Sigmoid colon (tissue), 7 donors: Measurements from ENCODE around the gene PPL. TPM values are rescaled to one million over a fixed set of nuclear protein-coding genes. Genes with fewer than 3 reads are reported as not detected.

Experiments
- DNase-seq: peaks from one replicate; pipeline ENCODE4 v3.0.0-alpha.2; 2019
- H3K27ac ChIP-seq, 4 donors: fragments of 200-600 bp; sonication (generic); one replicate each; pipeline ENCODE4 v1.5.1; 2016 to 2019; ENCODE audit warnings: mild to moderate bottlenecking in 1 of 4
- H3K27me3 ChIP-seq, 3 donors: fragments of 200-600 bp; sonication (generic); one replicate each; pipeline ENCODE4 v1.5.1; 2019; ENCODE audit warnings: mild to moderate bottlenecking in 1 of 3
- H3K36me3 ChIP-seq, 4 donors: fragments of 200-600 bp; sonication (generic); one replicate each; pipeline ENCODE4 v1.5.1; 2016 to 2019
- H3K4me1 ChIP-seq, 4 donors: fragments of 200-600 bp; sonication (generic); one replicate each; pipeline ENCODE4 v1.5.1; 2017 to 2019
- H3K4me3 ChIP-seq, 4 donors: fragments of 200-600 bp; sonication (generic); one replicate each; pipeline ENCODE4 v1.5.1; 2017 to 2019; ENCODE audit warnings: mild to moderate bottlenecking in 2 of 4, moderate library complexity in 1 of 4
- H3K9me3 ChIP-seq, 4 donors: fragments of 200-600 bp in 3 of 4; sonication (generic) in 3 of 4; one replicate each; pipeline versions ENCODE4 v1.5.1 to v1.6.1; 2013 to 2019
- EP300 ChIP-seq, 4 donors: sonication (generic); formaldehyde crosslinking; IDR thresholded peaks; one replicate each; pipeline ENCODE4 v1.6.1; 2017; ENCODE audit warnings: antibody characterized with exemption in 4 of 4
- POLR2A ChIP-seq, 2 donors: fragments of 450-650 bp; IDR thresholded peaks; one replicate each; pipeline ENCODE4 v1.6.1; 2016; ENCODE audit warnings: antibody characterized with exemption in 2 of 2, mild to moderate bottlenecking in 2 of 2, moderate library complexity in 2 of 2
- POLR2AphosphoS5 ChIP-seq, 4 donors: sonication (generic); formaldehyde crosslinking; IDR thresholded peaks; one replicate each; pipeline ENCODE4 v1.6.1; 2017; ENCODE audit warnings: antibody characterized with exemption in 4 of 4
- WGBS, 2 donors: extraction: QIAGEN DNeasy Blood & Tissue Kit; methylation state at CpG; one replicate each; pipeline ENCODE4 v1.1.7; 2013; 5-methylcytosine and 5-hydroxymethylcytosine counted together
- intact Hi-C: fragments of 100-400 bp; cut with DNase I; formaldehyde crosslinking; loops from one replicate; pipeline ENCODE4 v1.15.1; 2023
- polyA plus RNA-seq, 3 donors: library from polyadenylated mRNA; stranded (reverse); fragments of 200-250 nt; gene quantifications; one replicate each; pipeline ENCODE4 v1.2.3, GENCODE V29; 2013
- total RNA-seq, 4 donors: library from RNA; depleted of rRNA; stranded (reverse); fragments of >200 nt; gene quantifications; one replicate each; pipeline ENCODE4 v1.1.0, GENCODE V29; 2016
- TF ChIP-seq, protein P1 (sequence below), 4 experiments: fragments of 450-650 bp in 3 of 4; fragments of 200-600 bp in 1 of 4; IDR thresholded peaks; one replicate each; pipeline ENCODE4 v1.5.1; 2016 to 2019; ENCODE audit warnings: antibody characterized with exemption in 4 of 4, mild to moderate bottlenecking in 3 of 4, moderate library complexity in 2 of 4
- donor health status: healthy with polysubstance abuse.
- donor health status: Bipolar disorder and iron deficiency.
- donor health status: healthy.

Gene PPL
- total and polyA plus RNA-seq, 7 donors: 4.6 to 42.9 (median 27.0) TPM

GRCh38 chr16:4909825-4910224 is 27.1 kb downstream of the PPL start:
- TF ChIP-seq, protein P1, sequence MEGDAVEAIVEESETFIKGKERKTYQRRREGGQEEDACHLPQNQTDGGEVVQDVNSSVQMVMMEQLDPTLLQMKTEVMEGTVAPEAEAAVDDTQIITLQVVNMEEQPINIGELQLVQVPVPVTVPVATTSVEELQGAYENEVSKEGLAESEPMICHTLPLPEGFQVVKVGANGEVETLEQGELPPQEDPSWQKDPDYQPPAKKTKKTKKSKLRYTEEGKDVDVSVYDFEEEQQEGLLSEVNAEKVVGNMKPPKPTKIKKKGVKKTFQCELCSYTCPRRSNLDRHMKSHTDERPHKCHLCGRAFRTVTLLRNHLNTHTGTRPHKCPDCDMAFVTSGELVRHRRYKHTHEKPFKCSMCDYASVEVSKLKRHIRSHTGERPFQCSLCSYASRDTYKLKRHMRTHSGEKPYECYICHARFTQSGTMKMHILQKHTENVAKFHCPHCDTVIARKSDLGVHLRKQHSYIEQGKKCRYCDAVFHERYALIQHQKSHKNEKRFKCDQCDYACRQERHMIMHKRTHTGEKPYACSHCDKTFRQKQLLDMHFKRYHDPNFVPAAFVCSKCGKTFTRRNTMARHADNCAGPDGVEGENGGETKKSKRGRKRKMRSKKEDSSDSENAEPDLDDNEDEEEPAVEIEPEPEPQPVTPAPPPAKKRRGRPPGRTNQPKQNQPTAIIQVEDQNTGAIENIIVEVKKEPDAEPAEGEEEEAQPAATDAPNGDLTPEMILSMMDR (IDR thresholded peaks at IDR 0.05): no peak
- TF ChIP-seq EP300 (IDR thresholded peaks at IDR 0.05) (no peak), POLR2AphosphoS5 (IDR thresholded peaks at IDR 0.05) (no peak), POLR2A (IDR thresholded peaks at IDR 0.05) (no peak)
- no peaks in the 10 kb centered on the region for H3K27me3 ChIP-seq
- 92% methylated on average over 7 of the region's 7 CpGs for WGBS, 2 donors

GRCh38 chr16:4908854-4909401 is 28.0 kb downstream of the PPL start:
- no peaks in the 10 kb centered on the region for H3K36me3 ChIP-seq
- H3K4me3 ChIP-seq: no peak overlapping the region
- 86 to 95% methylated on average over 5 of the region's 5 CpGs for WGBS, 2 donors
- TF ChIP-seq EP300 (IDR thresholded peaks at IDR 0.05) (no peak), POLR2A (IDR thresholded peaks at IDR 0.05) (no peak)
- no peak for DNase-seq
- no peaks in the 10 kb centered on the region for H3K9me3 ChIP-seq
- no peak overlapping the region for H3K27ac ChIP-seq
- H3K27me3 ChIP-seq: no peaks in the 10 kb centered on the region
- H3K4me1 ChIP-seq: no peaks in the 10 kb centered on the region
- intact Hi-C loops: no loop called here

More at GRCh38 chr16:4909825-4910224, 27.1 kb downstream of the PPL start:
- Histone ChIP-seq H3K4me1 (no peaks in the 10 kb centered on the region), H3K27ac (no peak overlapping the region), H3K4me3 (no peak overlapping the region), H3K9me3 (no peaks in the 10 kb centered on the region), H3K36me3 (no peaks in the 10 kb centered on the region)
- DNase-seq: no peak
- intact Hi-C loops: no loop called here

DNA sequence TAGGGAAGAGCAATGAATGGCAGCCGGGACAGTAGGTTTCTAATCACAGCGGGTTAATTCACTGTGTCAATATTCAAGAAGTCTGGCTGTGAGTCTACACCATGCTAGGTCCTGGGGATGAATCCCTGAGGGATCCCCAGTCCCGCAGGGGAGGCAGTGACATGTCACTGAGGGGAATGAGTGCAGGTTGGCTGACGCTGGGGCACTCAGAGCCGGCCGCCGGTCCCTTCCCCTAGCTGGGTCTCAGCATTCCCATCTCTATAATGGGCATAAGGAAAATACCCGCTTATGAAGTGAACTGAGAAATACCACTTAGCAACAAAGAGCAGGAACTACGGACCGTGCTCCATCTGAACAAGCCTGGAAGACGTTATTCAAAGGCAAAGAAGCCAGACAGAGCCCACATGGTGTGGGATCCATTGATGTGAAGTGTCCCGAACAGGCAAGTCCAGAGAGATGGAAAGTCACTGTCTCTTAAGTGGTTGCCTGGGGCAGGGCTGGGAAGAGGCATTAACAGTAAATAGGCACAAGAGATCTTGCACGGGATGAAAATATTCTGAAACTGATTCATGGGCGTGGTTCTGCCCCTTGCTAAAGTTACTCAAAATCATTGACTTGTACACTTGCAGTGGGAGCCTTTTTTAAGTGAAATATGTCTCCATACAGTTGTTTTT is 31.9 kb downstream of the PPL start:
- Histone ChIP-seq H3K4me1 (no peaks in the 10 kb centered on the region), H3K27me3 (no peaks in the 10 kb centered on the region), H3K4me3 (no peak overlapping the region), H3K27ac (no peak overlapping the region), H3K9me3 (no peaks in the 10 kb centered on the region), H3K36me3 (no peaks in the 10 kb centered on the region)
- WGBS, 2 donors: 91 to 92% methylated on average over 14 of the region's 14 CpGs
- intact Hi-C loops: no loop called here
- DNase-seq: no peak
- TF ChIP-seq POLR2AphosphoS5 (IDR thresholded peaks at IDR 0.05): no peak
- TF ChIP-seq EP300 (IDR thresholded peaks at IDR 0.05): no peak
- TF ChIP-seq POLR2A (IDR thresholded peaks at IDR 0.05): no peak
- TF ChIP-seq, protein P1 (IDR thresholded peaks at IDR 0.05): no peak

DNA sequence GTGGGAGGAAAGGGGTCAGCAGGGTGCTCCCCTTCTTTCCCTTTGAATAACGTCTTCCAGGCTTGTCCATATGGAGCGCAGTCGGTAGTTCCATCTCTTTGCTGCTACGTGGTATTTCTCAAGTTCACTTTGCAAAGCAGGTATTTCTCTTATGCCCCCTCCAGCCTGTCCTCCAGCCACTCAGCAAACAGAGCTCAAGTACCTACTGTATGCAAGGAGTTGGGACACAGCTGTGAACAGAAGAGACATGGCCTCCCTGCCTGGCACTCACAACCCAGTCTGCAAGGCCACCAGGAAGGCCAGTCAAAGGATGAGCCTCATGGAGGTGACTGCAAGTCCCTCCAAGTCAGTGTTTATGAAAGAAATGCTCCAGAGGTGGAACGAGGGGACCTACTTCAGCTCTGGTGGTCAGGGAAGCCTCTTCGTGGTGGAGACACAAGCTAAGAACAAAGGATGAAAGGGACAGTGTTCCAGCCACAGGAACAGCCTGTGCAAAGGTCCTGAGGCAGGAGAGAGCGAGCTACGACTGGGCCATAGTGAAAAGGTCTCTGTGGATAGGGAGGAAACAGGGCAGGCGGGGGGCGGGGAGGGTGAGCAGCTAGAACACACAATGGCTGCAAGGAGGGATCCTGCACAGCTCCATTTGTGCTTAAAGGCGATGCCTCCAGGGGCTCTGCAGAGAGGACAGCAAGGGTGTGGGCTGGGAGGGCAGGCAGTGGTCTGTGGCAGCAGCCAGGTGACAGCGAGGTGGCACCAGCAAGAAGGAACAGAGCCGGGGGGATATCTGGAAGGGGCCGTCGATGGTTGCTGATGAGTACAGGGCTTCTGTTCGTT is 32.6 kb downstream of the PPL start:
- H3K9me3 ChIP-seq: no peaks in the 10 kb centered on the region
- H3K27me3 ChIP-seq: no peaks in the 10 kb centered on the region

More for the DNA sequence above, 32.6 kb downstream of the PPL start:
- DNase-seq: no peak
- intact Hi-C loops: no loop called here
- no peak for TF ChIP-seq POLR2AphosphoS5 (IDR thresholded peaks at IDR 0.05)
- TF ChIP-seq POLR2A (IDR thresholded peaks at IDR 0.05): no peak
- TF ChIP-seq EP300 (IDR thresholded peaks at IDR 0.05): no peak
- TF ChIP-seq, protein P1 (IDR thresholded peaks at IDR 0.05): no peak
- no peaks in the 10 kb centered on the region for H3K4me1 ChIP-seq
- 86 to 87% methylated on average over 16 of the region's 16 CpGs for WGBS, 2 donors
- no peak overlapping the region for H3K27ac ChIP-seq
- H3K4me3 ChIP-seq: no peak overlapping the region
- no peaks in the 10 kb centered on the region for H3K36me3 ChIP-seq
